GM18502 (cell line): ENCODE results near the gene NUP188.

Source experiments
- ATAC-seq: cut with Tn5 transposase; IDR thresholded peaks from one replicate; pipeline ENCODE4 v1.9.1; 2021; ENCODE audit warnings: mild to moderate bottlenecking; ENCODE audit not compliant: unreplicated experiment, poor library complexity

The NUP188 gene

GRCh38 chr9:129052592-129052991, 105.1 kb downstream of the NUP188 start:
- no peak for ATAC-seq

GRCh38 chr9:129053020-129053419, 105.5 kb downstream of the NUP188 start:
- ATAC-seq = no peak

DNA sequence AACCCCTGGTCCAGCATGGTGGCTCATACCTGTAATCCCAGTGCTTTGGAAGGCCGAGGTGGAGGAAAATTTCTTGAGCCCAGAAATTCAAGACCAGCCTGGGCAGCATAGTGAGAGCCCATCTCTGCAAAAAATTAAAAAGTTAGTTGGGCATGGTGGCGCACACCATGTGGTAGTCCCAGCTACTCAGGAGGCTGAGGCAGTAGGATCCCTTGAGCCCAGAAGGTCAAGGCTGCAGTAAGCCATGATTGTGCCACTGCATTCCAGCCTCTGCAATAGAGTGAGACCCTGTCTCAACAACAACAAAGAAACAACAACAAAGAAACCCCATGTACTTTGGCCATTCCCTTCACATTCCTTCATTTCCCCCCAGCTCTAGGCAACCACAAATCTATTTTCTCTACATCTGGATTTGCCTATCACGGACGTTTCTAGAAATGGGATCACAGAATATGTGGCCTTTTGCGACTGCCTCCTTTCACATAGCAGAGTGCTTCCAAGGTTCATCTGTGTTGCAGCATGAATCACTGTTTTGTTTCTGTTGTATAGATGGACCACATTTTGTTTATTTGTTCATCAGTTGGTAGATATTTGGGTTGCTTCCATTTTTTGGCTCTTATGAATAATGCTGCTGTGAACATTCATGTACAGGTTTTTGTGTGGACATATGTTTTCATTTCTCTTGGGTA, 106.8 kb downstream of the NUP188 start:
- no peak for ATAC-seq
